IMR-90 (cell line): ENCODE data around the gene ARMS2. TPM values are rescaled to one million over a fixed set of nuclear protein-coding genes. Genes with fewer than 3 reads are reported as not detected.

ENCODE experiments used
- ATAC-seq: fragments of 200-7000 bp; cut with Tn5 transposase; 2 replicates; pipeline ENCODE4 v1.9.1; 2020; ENCODE audit warnings: low read depth, mild to moderate bottlenecking, moderate library complexity
- BruUV-seq: library from RNA; stranded (reverse); fragments of 400-500 nt; replicated peaks from 2 replicates; lab custom pipeline; 2021; lab: Mats Ljungman, UMichigan
- CTCF ChIA-PET: fragments of 300-600 bp; formaldehyde crosslinking; extraction: SDS; loops from one replicate; lab custom pipeline; 2021; ENCODE audit warnings: antibody characterized with exemption; lab: Yijun Ruan, JAX
- POLR2A ChIA-PET: fragments of 300-600 bp; sonication (Branson Sonifier 250); formaldehyde crosslinking; loops from one replicate; lab custom pipeline; 2022; ENCODE audit warnings: antibody characterized with exemption; ENCODE audit not compliant: unreplicated experiment; lab: Charles Lee
- DNase-seq: peaks from one replicate; pipeline ENCODE4 v3.0.0; 2013
- H2AFZ ChIP-seq: replicated peaks from 2 replicates; pipeline ENCODE3; 2013; ENCODE audit warnings: low read length, mild to moderate bottlenecking; ENCODE audit not compliant: poor library complexity
- H2AK5ac ChIP-seq: 2 replicates; pipeline ENCODE4 v1.6.1; 2013; ENCODE audit warnings: low read depth, low read length, inconsistent platforms
- H2AK9ac ChIP-seq: replicated peaks from 2 replicates; pipeline ENCODE3; 2013; ENCODE audit warnings: mild to moderate bottlenecking, low read depth, low read length, moderate library complexity; ENCODE audit not compliant: poor library complexity
- H2BK120ac ChIP-seq: 2 replicates; pipeline ENCODE4 v1.6.1; 2013; ENCODE audit warnings: low read depth, low read length, inconsistent platforms
- H2BK15ac ChIP-seq: 3 replicates; pipeline ENCODE4 v1.6.1; 2013; ENCODE audit warnings: low read depth, low read length, inconsistent platforms
- H2BK20ac ChIP-seq: 2 replicates; pipeline ENCODE4 v1.6.1; 2013; ENCODE audit warnings: low read depth, mild to moderate bottlenecking, inconsistent platforms, low read length, moderate library complexity
- H2BK5ac ChIP-seq: 2 replicates; pipeline ENCODE4 v1.6.1; 2013; ENCODE audit warnings: mild to moderate bottlenecking, low read depth, low read length, inconsistent platforms; ENCODE audit not compliant: poor library complexity, severe bottlenecking
- H3K14ac ChIP-seq: replicated peaks from 2 replicates; pipeline ENCODE4 v1.6.1; 2013; ENCODE audit warnings: low read depth, low read length, inconsistent platforms
- H3K18ac ChIP-seq: 2 replicates; pipeline ENCODE4 v1.6.1; 2013; ENCODE audit warnings: low read depth, low read length, control low read depth
- H3K23ac ChIP-seq: 2 replicates; pipeline ENCODE4 v1.6.1; 2013; ENCODE audit warnings: low read depth, low read length, inconsistent platforms
- H3K27ac ChIP-seq: 2 replicates; pipeline ENCODE4 v1.5.1; 2013; ENCODE audit warnings: mild to moderate bottlenecking, control low read depth, low read length; ENCODE audit not compliant: insufficient read depth
- H3K27me3 ChIP-seq: 2 replicates; pipeline ENCODE4 v1.6.1; 2013; ENCODE audit warnings: low read length; ENCODE audit not compliant: control insufficient read depth, insufficient read depth
- H3K36me3 ChIP-seq: 2 replicates; pipeline ENCODE4 v1.6.1; 2013; ENCODE audit warnings: low read length, mixed read lengths; ENCODE audit not compliant: control insufficient read depth, insufficient read depth
- H3K4ac ChIP-seq: 2 replicates; pipeline ENCODE4 v1.6.1; 2013; ENCODE audit warnings: low read depth, low read length, inconsistent platforms
- H3K4me1 ChIP-seq: 2 replicates; pipeline ENCODE4 v1.6.1; 2013; ENCODE audit warnings: low read length, mixed read lengths; ENCODE audit not compliant: control insufficient read depth, insufficient read depth
- H3K4me2 ChIP-seq: 2 replicates; pipeline ENCODE4 v1.6.1; 2013; ENCODE audit warnings: low read depth, mild to moderate bottlenecking, control low read depth, low read length, moderate library complexity
- H3K4me3 ChIP-seq: 2 replicates; pipeline ENCODE4 v1.5.1; 2013; ENCODE audit warnings: low read depth, mild to moderate bottlenecking, control low read depth, low read length, moderate library complexity; ENCODE audit not compliant: insufficient read depth
- H3K56ac ChIP-seq: 2 replicates; pipeline ENCODE4 v1.6.1; 2013; ENCODE audit warnings: low read length, inconsistent platforms; ENCODE audit not compliant: insufficient read depth; ENCODE audit errors: extremely low read depth
- H3K79me1 ChIP-seq, 2 experiments: 2 replicates each; pipeline ENCODE4 v1.6.1; 2013; ENCODE audit warnings: low read length in 2 of 2, inconsistent platforms in 1 of 2, low read depth in 1 of 2
- H3K9ac ChIP-seq: 2 replicates; pipeline ENCODE4 v1.6.1; 2013; ENCODE audit warnings: low read depth, low read length, control low read depth
- H3K9me1 ChIP-seq: 2 replicates; pipeline ENCODE4 v1.6.1; 2013; ENCODE audit warnings: low read length, inconsistent platforms; ENCODE audit not compliant: insufficient read depth
- H3K9me3 ChIP-seq: 2 replicates; pipeline ENCODE4 v1.6.1; 2013; ENCODE audit warnings: low read length; ENCODE audit not compliant: control insufficient read depth, insufficient read depth
- H4K20me1 ChIP-seq: 2 replicates; pipeline ENCODE4 v1.6.1; 2013; ENCODE audit warnings: low read length, inconsistent platforms; ENCODE audit not compliant: insufficient read depth
- H4K5ac ChIP-seq: 2 replicates; pipeline ENCODE4 v1.6.1; 2013; ENCODE audit warnings: mild to moderate bottlenecking, low read depth, low read length, control low read depth
- H4K8ac ChIP-seq, 2 experiments: 2 replicates each; pipeline ENCODE4 v1.6.1; 2013; ENCODE audit warnings: low read depth in 2 of 2, low read length in 2 of 2, control low read depth in 1 of 2, inconsistent platforms in 1 of 2
- H4K91ac ChIP-seq: 2 replicates; pipeline ENCODE4 v1.6.1; 2013; ENCODE audit warnings: low read depth, low read length, inconsistent platforms; ENCODE audit not compliant: insufficient read depth
- CEBPB ChIP-seq: IDR thresholded peaks from 2 replicates; pipeline ENCODE4 v1.6.1; 2012; ENCODE audit warnings: low read depth, low read length, improper control_type of control experiment
- CHD1 ChIP-seq: IDR thresholded peaks from 2 replicates; pipeline ENCODE4 v1.6.1; 2012; ENCODE audit warnings: low read depth, low read length, improper control_type of control experiment
- CTCF ChIP-seq: conservative IDR thresholded peaks from 2 replicates; pipeline ENCODE4 v1.5.1; 2012; ENCODE audit warnings: mild to moderate bottlenecking, low read depth, low read length, improper control_type of control experiment
- FOS ChIP-seq: fragments of 150-350 bp; IDR thresholded peaks from 2 replicates; pipeline ENCODE4 v1.6.1; 2016; ENCODE audit warnings: low read depth, low read length
- MAFK ChIP-seq: IDR thresholded peaks from 2 replicates; pipeline ENCODE4 v1.6.1; 2012; ENCODE audit warnings: low read depth, low read length, improper control_type of control experiment
- MAZ ChIP-seq: IDR thresholded peaks from 2 replicates; pipeline ENCODE4 v1.6.1; 2012; ENCODE audit warnings: low read depth, mild to moderate bottlenecking, low read length, improper control_type of control experiment, moderate library complexity, borderline replicate concordance
- NFE2L2 ChIP-seq: fragments of 150-350 bp; IDR thresholded peaks from 2 replicates; pipeline ENCODE4 v1.6.1; 2016; ENCODE audit warnings: low read depth, mild to moderate bottlenecking, low read length
- POLR2A ChIP-seq: IDR thresholded peaks from 2 replicates; pipeline ENCODE4 v1.6.1; 2012; ENCODE audit warnings: mild to moderate bottlenecking, low read depth, low read length
- RAD21 ChIP-seq: IDR thresholded peaks from 2 replicates; pipeline ENCODE4 v1.6.1; 2012; ENCODE audit warnings: low read length, improper control_type of control experiment
- RCOR1 ChIP-seq: IDR thresholded peaks from 2 replicates; pipeline ENCODE4 v1.6.1; 2012; ENCODE audit warnings: mild to moderate bottlenecking, low read length, improper control_type of control experiment; ENCODE audit not compliant: insufficient replicate concordance
- SMC3 ChIP-seq: fragments of 150-350 bp; IDR thresholded peaks from 2 replicates; pipeline ENCODE4 v1.6.1; 2016; ENCODE audit warnings: low read depth, mild to moderate bottlenecking, antibody characterized with exemption, low read length, moderate library complexity
- USF2 ChIP-seq: fragments of 150-350 bp; IDR thresholded peaks from 2 replicates; pipeline ENCODE4 v1.6.1; 2017; ENCODE audit warnings: mild to moderate bottlenecking, antibody characterized with exemption, low read length, low read depth
- WGBS, 2 experiments: methylation state at CpG; one replicate each; pipeline versions ENCODE4 v1.1.5 to v1.1.7; 2013; ENCODE audit warnings: missing lambda C conversion rate in 2 of 2; ENCODE audit not compliant: insufficient read length in 1 of 2; ENCODE audit errors: extremely low coverage in 2 of 2; 5-methylcytosine and 5-hydroxymethylcytosine counted together
- dilution Hi-C: fragments of 300-500 bp; cut with HindIII; formaldehyde crosslinking; loops from one replicate; pipeline ENCODE4 v1.14.3; 2018; ENCODE audit warnings: low sequenced_read_pairs; ENCODE audit not compliant: unreplicated experiment
- in situ Hi-C: fragments of 300-500 bp; cut with MboI; formaldehyde crosslinking; loops from 3 replicates; pipeline ENCODE4 v1.14.3; 2019; ENCODE audit warnings: low sequenced_read_pairs, inconsistent platforms, mixed read lengths
- intact Hi-C: fragments of 100-400 bp; cut with micrococcal nuclease; formaldehyde crosslinking; loops from 2 replicates; pipeline ENCODE4 v1.10.0; 2022
- polyA plus RNA-seq, 3 experiments: library from polyadenylated mRNA; depleted of rRNA; stranded (reverse); fragments of >200 nt; gene quantifications; 2 replicates each; pipeline ENCODE4 v1.2.3, GENCODE V29; 2012; ENCODE audit warnings: low replicate concordance in 1 of 3
- total RNA-seq: library from RNA; depleted of rRNA; stranded (reverse); fragments of >200 nt; gene quantifications from 2 replicates; pipeline ENCODE4 v1.2.3, GENCODE V29; 2012

ARMS2 gene
- total and polyA plus RNA-seq, 2 of the 4 experiments (the other 2 are of a cell fraction): not detected

GRCh38 chr10:122490786-122491680 lies 36.6 kb downstream of the ARMS2 start:
- Histone ChIP-seq H4K20me1 (no peaks in the 10 kb centered on the region; the same call in 1 of the 2 replicates), H3K4me1 (peaks cover 20% of the 10 kb centered on the region; the same call in 1 of the 2 replicates), H2AK9ac (no peak overlapping the region), H3K14ac (no peak overlapping the region), H4K91ac (no peak overlapping the region), H3K79me1 (peaks cover 3 to 5% of the 10 kb centered on the region in 2 experiments; a peak in 1 of 4 replicates), H3K56ac (no peak overlapping the region), H2BK15ac (no peak overlapping the region), H3K9me1 (0 out of 2 replicates have a peak, but pooled peaks cover 4% of the 10 kb centered on the region), H4K8ac (no peak overlapping the region), H3K9me3 (no peaks in the 10 kb centered on the region), H3K4me2 (no peak overlapping the region), H2BK5ac (no peak overlapping the region), H3K27me3 (no peaks in the 10 kb centered on the region), H3K4ac (no peak overlapping the region), H3K23ac (no peak overlapping the region), H3K27ac (no peak overlapping the region), H3K18ac (no peak overlapping the region), H4K5ac (no peak overlapping the region), H3K36me3 (peaks cover 8% of the 10 kb centered on the region; the same call in 1 of the 2 replicates), H2AFZ (no peak overlapping the region), H3K9ac (no peak overlapping the region), H2AK5ac (no peak overlapping the region), H2BK20ac (no peak overlapping the region), H3K4me3 (no peak overlapping the region), H2BK120ac (no peak overlapping the region)
- dilution Hi-C loops (no loop called here), in situ Hi-C loops (no loop called here), intact Hi-C loops (no loop called here)
- BruUV-seq: no TSS peak
- CTCF ChIA-PET: no interaction called here
- TF ChIP-seq SMC3: no peak
- TF ChIP-seq RAD21: no peak
- no peak for TF ChIP-seq POLR2A
- no peak for TF ChIP-seq NFE2L2
- no peak for TF ChIP-seq CEBPB
- TF ChIP-seq MAZ: no peak
- no peak for TF ChIP-seq RCOR1
- no peak for TF ChIP-seq MAFK
- TF ChIP-seq FOS: no peak
- TF ChIP-seq CHD1: no peak
- no peak for TF ChIP-seq USF2
- no peak for TF ChIP-seq CTCF
- no peak for DNase-seq
- WGBS, 2 experiments: 91% methylated on average over 16 of the region's 26 CpGs; no CpG with 5 or more reads in 1 of the 2 experiments
- POLR2A ChIA-PET: no interaction called here
- ATAC-seq: no peak
